Suppressor macrophage (primary cell): Measurements from ENCODE around the gene ULK4.
"Not testable (repeated sequence)": the region's sequence is repeated elsewhere in the genome, so short reads cannot be mapped to it uniquely, and the experiment has no call there.

Experiments used
- DNase-seq, 4 experiments: peaks; one replicate each; pipeline ENCODE4 v3.0.0-alpha.2; 2020 to 2022

ULK4 gene

DNA sequence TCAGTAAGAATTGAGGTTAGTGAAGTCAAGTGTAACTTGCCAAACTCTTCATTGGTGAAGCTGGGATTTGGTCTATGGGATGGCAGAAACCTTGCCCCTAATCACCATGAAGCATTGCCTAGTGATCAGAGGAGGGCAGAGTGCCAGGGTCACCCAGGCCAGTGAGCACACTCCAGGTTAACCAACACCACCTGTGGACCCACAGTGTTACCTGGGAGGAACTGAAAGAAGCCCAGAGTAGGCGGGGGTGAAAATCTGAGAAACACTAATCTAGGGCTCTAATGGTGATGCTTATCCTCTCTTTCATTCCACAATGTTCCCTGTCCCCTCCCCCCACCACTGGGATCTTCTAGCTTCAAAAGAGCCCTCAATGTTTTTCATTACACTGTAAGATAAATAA, 389.8 kb downstream of the ULK4 start:
- DNase-seq: no peak

DNA sequence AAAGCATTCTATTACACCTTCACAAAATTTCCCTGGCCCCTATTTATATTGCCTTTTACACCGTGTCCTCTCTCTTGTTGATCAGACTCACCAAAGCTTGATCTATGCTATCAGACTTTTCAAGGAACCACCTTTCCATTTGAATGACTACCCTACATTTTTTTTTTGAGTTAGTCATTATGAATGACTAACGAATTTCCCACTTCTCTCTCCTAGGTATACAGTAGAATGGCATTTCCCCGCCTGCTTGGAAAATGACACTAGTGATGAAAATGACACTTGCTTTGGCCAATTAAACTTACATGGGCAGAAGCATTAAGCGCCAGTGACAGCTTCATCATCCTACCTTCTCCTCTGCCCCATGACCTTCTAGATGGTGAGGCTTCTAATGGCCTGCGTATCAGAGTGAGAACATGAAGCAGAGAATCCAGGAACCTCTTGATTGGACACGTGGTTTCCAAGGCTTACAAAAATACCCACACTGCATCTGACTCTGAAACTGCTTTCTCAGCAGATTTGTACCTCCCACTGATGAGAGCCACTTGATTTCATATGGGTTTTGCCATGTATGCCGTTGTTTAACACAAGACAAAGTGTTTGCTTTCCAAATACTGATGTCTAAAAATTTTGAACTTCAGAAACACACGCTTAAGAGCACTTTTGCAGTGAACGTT, 392.1 kb downstream of the ULK4 start:
- no peak for DNase-seq

- DNase-seq: no peak
These were observed 395.9 kb downstream of the ULK4 start for GRCh38 chr3:41565948-41566514.

DNA sequence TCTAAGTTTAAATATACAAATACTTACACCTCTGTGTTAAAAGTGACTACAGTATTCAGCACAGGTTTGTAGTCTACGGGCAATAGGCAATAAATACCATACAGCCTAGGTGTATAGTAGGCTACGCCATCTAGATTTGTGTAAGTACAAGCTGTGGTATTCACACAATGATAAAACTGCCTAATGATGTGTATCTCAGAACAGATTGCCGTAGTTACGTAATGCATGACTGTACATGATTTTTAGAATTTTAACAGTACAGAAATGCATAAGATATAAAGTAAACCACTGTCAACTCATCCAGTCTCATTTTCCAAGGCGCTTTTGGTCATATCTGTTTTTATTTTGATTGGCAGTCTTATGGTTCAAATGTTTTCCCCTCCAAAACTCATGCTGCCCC, 396.9 kb downstream of the ULK4 start:
- DNase-seq: no peak

- DNase-seq: not testable (repeated sequence)
These were observed 405.7 kb downstream of the ULK4 start for GRCh38 chr3:41556245-41556644.

DNA sequence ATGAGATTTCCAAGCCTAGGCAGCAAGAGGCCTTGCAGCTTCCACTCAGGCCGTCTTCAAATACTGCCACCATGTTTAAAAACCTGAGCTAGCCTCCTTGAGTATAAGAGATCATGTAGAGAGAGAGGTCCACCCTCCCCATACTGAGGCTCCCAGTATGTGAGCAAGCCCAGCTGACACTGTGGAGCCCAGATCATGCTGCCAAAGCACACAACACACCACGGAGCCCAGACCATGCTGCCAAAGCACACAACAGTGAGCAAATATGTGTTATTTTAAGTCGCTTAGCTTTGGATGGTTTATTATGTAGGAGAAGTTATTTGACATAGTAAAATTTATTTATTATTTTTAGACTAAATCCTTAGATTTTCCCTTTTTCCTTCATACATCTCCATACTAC, 428.9 kb downstream of the ULK4 start:
- DNase-seq: no peak

- no peak for DNase-seq
These were observed 434.8 kb downstream of the ULK4 start for GRCh38 chr3:41526995-41527573.

- no peak for DNase-seq
These were observed 436.4 kb downstream of the ULK4 start for GRCh38 chr3:41525303-41526064.

- no peak for DNase-seq
These were observed 438.0 kb downstream of the ULK4 start for GRCh38 chr3:41523897-41524296.

DNA sequence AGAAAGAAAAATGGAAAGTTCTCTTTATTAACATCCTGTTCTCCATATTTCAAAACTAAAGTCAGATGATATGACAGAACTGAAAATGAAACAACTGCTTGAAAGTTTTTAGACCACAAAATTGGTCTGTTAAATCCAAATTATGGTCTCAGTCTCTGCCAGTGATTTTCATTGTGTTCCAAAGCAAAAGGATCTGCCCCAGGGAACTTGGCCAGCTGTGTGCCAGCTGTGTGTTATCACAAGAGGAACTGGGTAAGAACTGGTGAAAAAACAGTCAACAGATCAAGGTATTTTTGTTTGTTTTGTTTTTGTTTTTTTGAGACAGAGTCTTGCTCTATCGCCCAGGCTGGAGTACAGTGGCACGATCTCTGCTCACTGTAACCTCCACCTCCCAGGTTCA, 439.3 kb downstream of the ULK4 start:
- peak in 3 of 4 experiments; percentile 7 to 38 (median 13) for DNase-seq

- peak in 1 of 4 experiments; percentile 10 for DNase-seq
These were observed 440.8 kb downstream of the ULK4 start for GRCh38 chr3:41521010-41521655.

DNA sequence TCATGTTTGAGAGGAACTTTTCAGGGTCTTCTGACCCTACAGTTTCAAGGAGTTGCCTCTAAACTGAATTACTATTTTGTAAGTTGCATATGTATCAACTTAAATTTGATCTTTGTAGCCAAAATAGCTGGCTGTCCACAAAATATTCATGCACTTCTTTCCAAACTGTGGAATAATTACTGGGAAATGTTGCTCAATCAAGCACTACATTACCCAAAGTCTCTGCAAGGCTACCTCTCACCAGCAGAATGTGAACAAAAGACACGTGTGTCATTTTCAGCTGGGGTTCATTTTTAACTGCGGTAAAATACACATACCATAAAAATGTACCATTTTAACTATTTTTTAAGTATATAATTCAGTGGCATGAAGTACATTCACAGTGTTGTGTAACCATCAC, 442.2 kb downstream of the ULK4 start:
- no peak for DNase-seq

- DNase-seq: no peak
These were observed 443.3 kb downstream of the ULK4 start for GRCh38 chr3:41518626-41519025.

DNA sequence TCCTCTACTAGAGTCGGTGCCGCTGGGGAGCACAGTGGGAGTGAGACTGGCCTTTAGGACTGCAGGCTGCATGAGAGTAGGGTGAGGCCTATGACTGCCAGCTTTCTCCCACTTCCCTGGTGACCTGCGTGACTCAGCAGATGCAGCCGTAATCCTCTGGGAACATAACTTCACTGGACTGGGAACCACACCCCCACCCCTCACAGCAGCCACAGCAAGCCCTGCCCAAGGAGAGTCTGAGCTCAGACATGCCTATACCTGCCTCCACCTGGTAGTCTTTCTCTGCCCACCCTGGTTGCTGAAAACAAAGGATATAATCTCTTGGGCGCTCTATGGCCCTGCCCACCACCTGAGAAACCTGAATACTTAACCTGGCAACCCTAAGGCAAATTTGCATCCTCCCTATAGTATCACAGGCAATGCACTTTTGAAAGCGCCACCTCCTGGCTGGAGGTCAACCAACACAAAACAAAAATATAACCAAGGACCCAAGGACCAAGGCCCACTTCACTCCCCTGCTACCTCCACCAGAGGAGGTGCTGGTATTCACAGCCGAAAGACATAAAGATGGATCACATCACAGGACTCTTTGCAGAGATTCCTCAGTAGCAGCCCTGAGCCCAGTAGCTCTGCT, 453.7 kb downstream of the ULK4 start:
- no peak for DNase-seq

DNA sequence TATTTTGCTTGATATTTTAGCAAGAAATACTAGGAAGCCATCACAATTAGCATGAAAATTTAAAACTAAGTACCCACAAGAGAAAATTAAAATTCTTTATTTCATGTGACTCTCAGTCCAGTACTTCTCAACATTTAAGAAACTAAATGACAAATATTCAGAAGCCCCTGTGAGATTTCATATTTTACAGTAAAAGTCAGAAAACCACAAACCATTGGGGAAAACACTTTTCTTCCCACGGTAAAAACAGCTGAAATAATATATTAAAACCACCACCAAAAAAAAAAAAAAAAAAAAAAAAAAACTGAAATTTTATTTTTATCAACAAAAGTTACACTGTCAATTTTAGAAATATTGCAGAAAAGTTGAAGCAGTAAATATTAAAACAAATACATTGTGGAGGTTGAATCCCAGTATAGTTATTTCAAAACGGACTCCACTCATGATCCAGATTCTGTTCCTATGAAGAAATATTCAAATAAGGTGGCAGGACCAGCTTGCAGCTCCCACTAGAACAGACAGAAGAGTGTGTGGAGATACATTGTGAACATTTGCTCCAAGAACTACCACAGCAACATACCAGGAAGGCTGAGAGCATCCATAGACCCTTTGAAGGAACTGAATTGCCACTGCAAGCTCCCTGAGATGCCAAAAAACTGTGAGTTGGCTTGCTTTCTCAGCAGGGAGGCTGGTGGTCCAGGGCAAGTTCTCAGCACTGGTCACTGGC, 454.4 kb downstream of the ULK4 start:
- no peak for DNase-seq

GRCh38 chr3:41503998-41504623, 457.8 kb downstream of the ULK4 start:
- DNase-seq: no peak

DNA sequence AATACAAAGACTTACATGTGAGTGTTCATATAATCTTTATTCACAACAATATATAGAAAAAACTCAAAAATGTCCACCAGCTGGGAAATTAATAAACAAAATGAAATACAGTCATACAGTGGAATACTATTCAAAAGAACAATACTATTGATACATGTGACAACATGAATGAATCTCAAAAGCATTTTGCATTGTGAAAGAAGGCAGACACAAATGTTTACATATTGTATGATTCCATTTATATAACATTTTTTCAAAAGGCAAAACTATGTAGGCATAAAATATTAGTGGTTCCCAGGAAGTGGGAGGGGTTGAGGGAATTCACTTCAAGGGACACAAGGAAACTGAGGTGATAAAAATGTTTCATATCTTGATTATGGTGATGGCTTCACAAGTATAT, 459.4 kb downstream of the ULK4 start:
- no peak for DNase-seq

GRCh38 chr3:41502023-41502422, 459.9 kb downstream of the ULK4 start:
- DNase-seq: no peak

GRCh38 chr3:41498847-41499246, 463.1 kb downstream of the ULK4 start:
- DNase-seq: no peak

- DNase-seq: no peak
These were observed 471.5 kb downstream of the ULK4 start for GRCh38 chr3:41490360-41490759.

DNA sequence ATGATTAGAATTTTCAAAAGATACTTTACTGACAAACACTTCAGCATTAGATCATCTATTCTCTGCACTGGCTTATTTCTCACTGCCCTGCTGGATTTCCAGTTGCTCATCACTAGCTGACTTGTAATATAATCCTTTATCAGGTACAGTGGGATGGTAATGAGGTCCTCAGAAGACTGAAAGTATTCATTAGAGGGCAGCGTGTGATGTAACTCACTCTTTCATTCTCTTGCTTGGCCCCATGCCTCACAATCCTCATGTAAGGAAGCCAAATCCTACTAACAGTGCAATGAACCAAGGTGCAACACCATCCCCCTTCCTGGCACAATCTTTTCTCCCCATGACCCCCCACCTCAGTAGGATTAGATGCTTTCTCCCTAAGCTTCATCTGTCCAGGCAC, 472.7 kb downstream of the ULK4 start:
- DNase-seq: no peak
